ENCODE measurements around the gene GPR162.

- TF ChIP-seq GATA2 (IDR thresholded peaks at IDR 0.05; ENCODE audit: low read depth, low read length) = no peak
- no peak for TF ChIP-seq GATA3 (IDR thresholded peaks at IDR 0.05; ENCODE audit: low read depth, low read length)
Measured at GRCh38 chr12:6826734-6827436, 5.3 kb downstream of the GPR162 start.

Data from SH-SY5Y (cell line).